Neural cell (in vitro differentiated cells): ENCODE data around the gene CPAMD8. TPM values are rescaled to one million over a fixed set of nuclear protein-coding genes. Genes with fewer than 3 reads are reported as not detected.
"Not testable (repeated sequence)": the region's sequence is repeated elsewhere in the genome, so short reads cannot be mapped to it uniquely, and the experiment has no call there.

Experiments
- H2AFZ ChIP-seq: fragments of 200-600, 300-800 bp; sonication (generic), shearing (Covaris generic); 2 replicates; pipeline ENCODE4 v1.6.0; 2014; ENCODE audit warnings: low read depth, mild to moderate bottlenecking, antibody characterized with exemption, low read length, moderate library complexity
- H3F3A ChIP-seq: fragments of 200-600 bp; shearing (Covaris generic); 2 replicates; pipeline ENCODE4 v1.6.1; 2016; ENCODE audit warnings: mild to moderate bottlenecking, moderate library complexity, mixed read lengths, antibody characterized with exemption, low read length; ENCODE audit not compliant: insufficient read depth, poor library complexity, severe bottlenecking
- H3K27ac ChIP-seq: fragments of 200-600, 300-800 bp; sonication (generic), shearing (Covaris generic); 2 replicates; pipeline ENCODE4 v1.5.1; 2014; ENCODE audit warnings: mild to moderate bottlenecking, low read length, moderate library complexity
- H3K27me3 ChIP-seq: fragments of 300-800, 200-600 bp; sonication (generic), shearing (Covaris generic); 2 replicates; pipeline ENCODE4 v1.6.0; 2014; ENCODE audit warnings: mild to moderate bottlenecking, low read depth, low read length, moderate library complexity; ENCODE audit not compliant: insufficient read depth
- H3K36me3 ChIP-seq: fragments of 300-800, 200-600 bp; sonication (generic), shearing (Covaris generic); 2 replicates; pipeline ENCODE4 v1.5.1; 2014; ENCODE audit warnings: mild to moderate bottlenecking, antibody characterized with exemption, low read length, moderate library complexity; ENCODE audit not compliant: insufficient read depth
- H3K4me2 ChIP-seq: fragments of 300-800, 200-600 bp; sonication (generic), shearing (Covaris generic); 2 replicates; pipeline ENCODE4 v1.6.0; 2014; ENCODE audit warnings: mild to moderate bottlenecking, low read length
- H3K4me3 ChIP-seq: fragments of 300-800, 200-600 bp; sonication (generic), shearing (Covaris generic); 2 replicates; pipeline ENCODE4 v1.5.1; 2014; ENCODE audit warnings: mild to moderate bottlenecking, low read length, moderate library complexity
- H3K79me2 ChIP-seq: fragments of 200-600 bp; shearing (Covaris generic); replicated peaks from 2 replicates; pipeline ENCODE4 v1.6.0; 2014; ENCODE audit warnings: mild to moderate bottlenecking, low read length, moderate library complexity; ENCODE audit not compliant: insufficient read depth
- H3K9ac ChIP-seq: fragments of 300-800, 200-600 bp; sonication (generic), shearing (Covaris generic); 2 replicates; pipeline ENCODE4 v1.6.1; 2016; ENCODE audit warnings: mild to moderate bottlenecking, low read length, mixed read lengths
- H3K9me2 ChIP-seq: fragments of 200-600 bp; shearing (Covaris generic); 2 replicates; pipeline ENCODE4 v1.6.1; 2016; ENCODE audit warnings: mild to moderate bottlenecking, low read length, mixed read lengths; ENCODE audit not compliant: insufficient read depth
- H3K9me3 ChIP-seq: fragments of 200-600, 300-800 bp; sonication (generic), shearing (Covaris generic); 2 replicates; pipeline ENCODE4 v1.6.1; 2016; ENCODE audit warnings: mild to moderate bottlenecking, mixed run types, low read length, moderate library complexity, mixed read lengths
- H4K20me1 ChIP-seq: fragments of 200-600 bp; shearing (Covaris generic); 2 replicates; pipeline ENCODE4 v1.6.1; 2016; ENCODE audit warnings: mild to moderate bottlenecking, mixed run types; ENCODE audit not compliant: insufficient read depth
- CTCF ChIP-seq: fragments of 450-650 bp; IDR thresholded peaks from 2 replicates; pipeline ENCODE4 v1.5.1; 2014; ENCODE audit warnings: antibody characterized with exemption, mild to moderate bottlenecking, moderate library complexity; ENCODE audit not compliant: poor library complexity, severe bottlenecking
- EP300 ChIP-seq: fragments of 450-650 bp; conservative IDR thresholded peaks from 2 replicates; pipeline ENCODE4 v1.6.1; 2014; ENCODE audit warnings: antibody characterized with exemption, mild to moderate bottlenecking, moderate library complexity; ENCODE audit not compliant: poor library complexity, severe bottlenecking
- EZH2 ChIP-seq: fragments of 200-600, 300-800 bp; shearing (Covaris generic), sonication (generic); IDR thresholded peaks from 2 replicates; pipeline ENCODE4 v1.6.1; 2014; ENCODE audit warnings: antibody characterized with exemption, low read length, borderline replicate concordance, mild to moderate bottlenecking; ENCODE audit not compliant: insufficient read depth, poor library complexity, severe bottlenecking
- MXI1 ChIP-seq: fragments of 450-650 bp; conservative IDR thresholded peaks from 2 replicates; pipeline ENCODE4 v1.6.1; 2014; ENCODE audit warnings: antibody characterized with exemption, mild to moderate bottlenecking; ENCODE audit not compliant: poor library complexity, severe bottlenecking
- POLR2AphosphoS5 ChIP-seq: IDR thresholded peaks from 2 replicates; pipeline ENCODE4 v1.6.1; 2012
- RAD21 ChIP-seq: fragments of 450-650 bp; conservative IDR thresholded peaks from 2 replicates; pipeline ENCODE4 v1.6.1; 2014; ENCODE audit warnings: antibody characterized with exemption, mild to moderate bottlenecking, moderate library complexity
- SMC3 ChIP-seq: fragments of 450-650 bp; conservative IDR thresholded peaks from 2 replicates; pipeline ENCODE4 v1.6.1; 2014; ENCODE audit warnings: antibody characterized with exemption, mild to moderate bottlenecking, moderate library complexity; ENCODE audit not compliant: poor library complexity
- TAF1 ChIP-seq: IDR thresholded peaks from 2 replicates; pipeline ENCODE4 v1.6.1; 2012; ENCODE audit warnings: low read depth
- polyA plus RNA-seq: library from polyadenylated mRNA; depleted of rRNA; stranded (reverse); fragments of >200 nt; gene quantifications from 2 replicates; pipeline ENCODE4 v1.2.3, GENCODE V29; 2014
- TF ChIP-seq, protein P1 (sequence below): IDR thresholded peaks from 2 replicates; pipeline ENCODE4 v1.6.1; 2012; ENCODE audit warnings: borderline replicate concordance

Gene CPAMD8
- polyA plus RNA-seq, 1 donor from 2014 or later, result 1.9 TPM

DNA sequence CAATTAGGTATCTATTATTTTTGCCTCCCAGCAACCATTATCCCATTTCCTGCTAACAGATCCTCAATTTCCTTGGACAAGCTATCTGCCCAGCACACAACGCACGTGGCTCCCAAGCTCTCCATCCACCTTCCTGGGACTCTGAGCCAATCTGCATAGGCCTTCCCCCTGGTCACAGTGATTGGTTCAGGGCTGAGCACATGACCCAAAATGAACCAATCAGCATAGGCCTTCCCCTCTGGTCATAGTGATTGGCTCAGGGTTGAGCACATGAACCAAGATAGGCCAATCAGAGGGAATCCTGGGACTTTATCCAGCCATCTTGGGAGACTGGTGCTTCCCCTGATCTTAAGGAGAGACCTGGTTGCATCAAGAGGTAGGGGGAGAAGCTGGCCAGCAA is 5.8 kb downstream of the CPAMD8 start:
- peaks cover 6% of the 10 kb centered on the region for H3K27me3 ChIP-seq
- H3F3A ChIP-seq, result no peaks in the 10 kb centered on the region
- no peaks in the 10 kb centered on the region for H3K79me2 ChIP-seq
- H3K9me3 ChIP-seq, result peaks cover 11% of the 10 kb centered on the region
- H4K20me1 ChIP-seq, result no peaks in the 10 kb centered on the region
- H3K9ac ChIP-seq, result no peak overlapping the region
- no peak overlapping the region for H3K27ac ChIP-seq
- no peak overlapping the region for H3K4me3 ChIP-seq
- no peak overlapping the region for H2AFZ ChIP-seq
- no peaks in the 10 kb centered on the region for H3K36me3 ChIP-seq
- TF ChIP-seq CTCF, result no peak
- TF ChIP-seq TAF1, result no peak
- no peak for TF ChIP-seq EP300
- TF ChIP-seq EZH2, result no peak
- no peak for TF ChIP-seq SMC3
- TF ChIP-seq POLR2AphosphoS5, result no peak
- H3K9me2 ChIP-seq, result no peaks in the 10 kb centered on the region
- no peak overlapping the region for H3K4me2 ChIP-seq

DNA sequence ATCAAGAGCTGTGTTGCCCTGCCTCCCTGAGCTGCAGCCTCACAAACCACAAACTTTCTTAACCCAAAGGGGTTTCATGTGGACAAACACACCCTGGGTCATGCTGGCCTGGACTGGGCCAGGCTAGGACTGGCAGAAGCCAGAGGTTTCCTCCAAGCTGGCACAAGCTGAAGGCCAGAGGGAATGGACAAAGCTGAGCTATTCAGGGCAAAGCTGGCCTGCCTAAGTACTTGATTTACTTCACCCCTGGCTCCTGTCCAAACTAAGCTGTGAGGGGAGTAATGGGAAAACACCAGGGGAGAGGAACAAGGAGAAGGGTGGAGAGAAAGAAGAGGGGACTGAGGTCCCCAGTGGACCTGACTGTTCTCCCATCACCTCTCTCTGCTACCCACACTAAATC is 6.2 kb downstream of the CPAMD8 start:
- Histone ChIP-seq H4K20me1 (no peaks in the 10 kb centered on the region), H3K9me2 (no peaks in the 10 kb centered on the region), H3K9ac (no peak overlapping the region), H3K27me3 (peaks cover 1% of the 10 kb centered on the region), H3F3A (no peaks in the 10 kb centered on the region), H3K79me2 (no peaks in the 10 kb centered on the region), H3K27ac (no peak overlapping the region), H3K4me2 (no peak overlapping the region), H2AFZ (no peak overlapping the region), H3K36me3 (no peaks in the 10 kb centered on the region), H3K4me3 (no peak overlapping the region), H3K9me3 (peaks cover 11% of the 10 kb centered on the region)
- no peak for TF ChIP-seq EZH2

DNA sequence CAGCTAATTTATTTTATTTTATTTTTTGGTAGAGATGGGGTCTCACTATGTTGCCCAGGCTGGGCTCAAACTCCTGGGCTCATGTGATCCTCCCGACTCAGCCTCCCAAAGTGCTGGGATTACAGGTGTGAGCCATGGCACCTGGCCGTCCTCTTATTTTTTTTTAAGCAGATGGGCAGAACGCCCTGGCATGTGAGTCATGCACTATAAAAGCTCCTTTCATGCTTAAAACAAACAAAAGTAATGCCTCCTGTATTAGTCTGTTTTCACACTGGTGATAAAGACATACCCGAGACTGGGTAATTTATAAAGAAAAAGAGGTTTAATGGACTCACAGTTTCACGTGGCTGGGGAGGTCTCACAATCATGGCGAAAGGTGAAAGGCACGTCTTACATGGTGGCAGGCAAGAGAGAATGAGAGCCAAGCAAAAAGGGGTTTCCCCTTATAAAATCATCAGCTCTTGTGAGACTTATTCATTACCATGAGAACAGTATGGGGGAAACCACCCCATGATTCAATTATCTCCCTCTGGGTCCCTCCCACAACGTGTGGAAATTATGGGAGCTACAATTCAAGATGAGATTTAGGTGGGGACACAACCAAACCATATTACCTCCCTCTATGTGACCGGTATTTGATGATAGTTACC is 12.3 kb downstream of the CPAMD8 start:
- H3K4me3 ChIP-seq, H3K36me3 ChIP-seq, H3K4me2 ChIP-seq, H3K79me2 ChIP-seq, H3F3A ChIP-seq, H3K27me3 ChIP-seq, H3K9ac ChIP-seq, H2AFZ ChIP-seq, H3K9me2 ChIP-seq, H4K20me1 ChIP-seq, H3K27ac ChIP-seq, H3K9me3 ChIP-seq: not testable (repeated sequence)

- H3K27ac ChIP-seq, result no peak overlapping the region
- no peaks in the 10 kb centered on the region for H3K9me2 ChIP-seq
- H3K4me2 ChIP-seq, result no peak overlapping the region
- H3K27me3 ChIP-seq, result no peaks in the 10 kb centered on the region
- H3K9me3 ChIP-seq, result no peaks in the 10 kb centered on the region
- no peak overlapping the region for H3K4me3 ChIP-seq
- H3K36me3 ChIP-seq, result no peaks in the 10 kb centered on the region
- no peaks in the 10 kb centered on the region for H4K20me1 ChIP-seq
- no peak overlapping the region for H3K9ac ChIP-seq
- no peaks in the 10 kb centered on the region for H3F3A ChIP-seq
- H3K79me2 ChIP-seq, result no peaks in the 10 kb centered on the region
- TF ChIP-seq, protein P1, sequence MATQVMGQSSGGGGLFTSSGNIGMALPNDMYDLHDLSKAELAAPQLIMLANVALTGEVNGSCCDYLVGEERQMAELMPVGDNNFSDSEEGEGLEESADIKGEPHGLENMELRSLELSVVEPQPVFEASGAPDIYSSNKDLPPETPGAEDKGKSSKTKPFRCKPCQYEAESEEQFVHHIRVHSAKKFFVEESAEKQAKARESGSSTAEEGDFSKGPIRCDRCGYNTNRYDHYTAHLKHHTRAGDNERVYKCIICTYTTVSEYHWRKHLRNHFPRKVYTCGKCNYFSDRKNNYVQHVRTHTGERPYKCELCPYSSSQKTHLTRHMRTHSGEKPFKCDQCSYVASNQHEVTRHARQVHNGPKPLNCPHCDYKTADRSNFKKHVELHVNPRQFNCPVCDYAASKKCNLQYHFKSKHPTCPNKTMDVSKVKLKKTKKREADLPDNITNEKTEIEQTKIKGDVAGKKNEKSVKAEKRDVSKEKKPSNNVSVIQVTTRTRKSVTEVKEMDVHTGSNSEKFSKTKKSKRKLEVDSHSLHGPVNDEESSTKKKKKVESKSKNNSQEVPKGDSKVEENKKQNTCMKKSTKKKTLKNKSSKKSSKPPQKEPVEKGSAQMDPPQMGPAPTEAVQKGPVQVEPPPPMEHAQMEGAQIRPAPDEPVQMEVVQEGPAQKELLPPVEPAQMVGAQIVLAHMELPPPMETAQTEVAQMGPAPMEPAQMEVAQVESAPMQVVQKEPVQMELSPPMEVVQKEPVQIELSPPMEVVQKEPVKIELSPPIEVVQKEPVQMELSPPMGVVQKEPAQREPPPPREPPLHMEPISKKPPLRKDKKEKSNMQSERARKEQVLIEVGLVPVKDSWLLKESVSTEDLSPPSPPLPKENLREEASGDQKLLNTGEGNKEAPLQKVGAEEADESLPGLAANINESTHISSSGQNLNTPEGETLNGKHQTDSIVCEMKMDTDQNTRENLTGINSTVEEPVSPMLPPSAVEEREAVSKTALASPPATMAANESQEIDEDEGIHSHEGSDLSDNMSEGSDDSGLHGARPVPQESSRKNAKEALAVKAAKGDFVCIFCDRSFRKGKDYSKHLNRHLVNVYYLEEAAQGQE, result no peak
- no peak for TF ChIP-seq EP300
- no peak for TF ChIP-seq MXI1
- TF ChIP-seq EZH2, result no peak
- no peak for TF ChIP-seq POLR2AphosphoS5
- no peak for TF ChIP-seq TAF1
- TF ChIP-seq SMC3, result no peak
- TF ChIP-seq RAD21, result no peak
- TF ChIP-seq CTCF, result no peak
- no peak overlapping the region for H2AFZ ChIP-seq
Observed at GRCh38 chr19:17011485-17011884, 15.1 kb downstream of the CPAMD8 start.
